ENCODE measurements around the gene ASB13.

- TF ChIP-seq CTCF (IDR thresholded peaks at IDR 0.05) (no peak), EP300 (IDR thresholded peaks at IDR 0.05) (no peak), POLR2A (IDR thresholded peaks at IDR 0.05) (no peak)
Observed at GRCh38 chr10:5599613-5600520, 66.5 kb downstream of the ASB13 start.
